ENCODE data around the gene BCCIP.
A peak's percentile ranks its signal among the peaks of the same experiment; 100 is the strongest.

BCCIP gene

GRCh38 chr10:125797994-125798662 is 25.2 kb upstream of the BCCIP start:
- Histone ChIP-seq H3K4me3 (ENCODE audit: severe bottlenecking) (no peak overlapping the region), H3K36me3 (ENCODE audit: low read depth) (peaks cover 10% of the 10 kb centered on the region), H3K27ac (ENCODE audit: poor library complexity, severe bottlenecking) (no peak overlapping the region), H3K27me3 (ENCODE audit: insufficient read depth, poor library complexity, severe bottlenecking) (no peaks in the 10 kb centered on the region), H3K9me3 (ENCODE audit: severe bottlenecking) (no peaks in the 10 kb centered on the region), H3K4me1 (ENCODE audit: insufficient read depth, poor library complexity, severe bottlenecking) (no peaks in the 10 kb centered on the region)
- TF ChIP-seq, protein P1, sequence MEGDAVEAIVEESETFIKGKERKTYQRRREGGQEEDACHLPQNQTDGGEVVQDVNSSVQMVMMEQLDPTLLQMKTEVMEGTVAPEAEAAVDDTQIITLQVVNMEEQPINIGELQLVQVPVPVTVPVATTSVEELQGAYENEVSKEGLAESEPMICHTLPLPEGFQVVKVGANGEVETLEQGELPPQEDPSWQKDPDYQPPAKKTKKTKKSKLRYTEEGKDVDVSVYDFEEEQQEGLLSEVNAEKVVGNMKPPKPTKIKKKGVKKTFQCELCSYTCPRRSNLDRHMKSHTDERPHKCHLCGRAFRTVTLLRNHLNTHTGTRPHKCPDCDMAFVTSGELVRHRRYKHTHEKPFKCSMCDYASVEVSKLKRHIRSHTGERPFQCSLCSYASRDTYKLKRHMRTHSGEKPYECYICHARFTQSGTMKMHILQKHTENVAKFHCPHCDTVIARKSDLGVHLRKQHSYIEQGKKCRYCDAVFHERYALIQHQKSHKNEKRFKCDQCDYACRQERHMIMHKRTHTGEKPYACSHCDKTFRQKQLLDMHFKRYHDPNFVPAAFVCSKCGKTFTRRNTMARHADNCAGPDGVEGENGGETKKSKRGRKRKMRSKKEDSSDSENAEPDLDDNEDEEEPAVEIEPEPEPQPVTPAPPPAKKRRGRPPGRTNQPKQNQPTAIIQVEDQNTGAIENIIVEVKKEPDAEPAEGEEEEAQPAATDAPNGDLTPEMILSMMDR (IDR thresholded peaks at IDR 0.05; ENCODE audit: poor library complexity, severe bottlenecking): no peak
- DNase-seq (ENCODE audit: low spot score): no peak
- ATAC-seq (ENCODE audit: low read depth): no peak

- ATAC-seq (ENCODE audit: low read depth) (no peak), DNase-seq (ENCODE audit: low spot score) (no peak)
- TF ChIP-seq, protein P1 (IDR thresholded peaks at IDR 0.05; ENCODE audit: poor library complexity, severe bottlenecking): no peak
- Histone ChIP-seq H3K4me3 (ENCODE audit: severe bottlenecking) (no peak overlapping the region), H3K27me3 (ENCODE audit: insufficient read depth, poor library complexity, severe bottlenecking) (no peaks in the 10 kb centered on the region), H3K36me3 (ENCODE audit: low read depth) (no peaks in the 10 kb centered on the region; the same call in 1 of the 2 replicates), H3K27ac (ENCODE audit: poor library complexity, severe bottlenecking) (no peak overlapping the region), H3K4me1 (ENCODE audit: insufficient read depth, poor library complexity, severe bottlenecking) (no peaks in the 10 kb centered on the region), H3K9me3 (ENCODE audit: severe bottlenecking) (no peaks in the 10 kb centered on the region)
Observed at GRCh38 chr10:125799451-125800182, 23.7 kb upstream of the BCCIP start.

DNA sequence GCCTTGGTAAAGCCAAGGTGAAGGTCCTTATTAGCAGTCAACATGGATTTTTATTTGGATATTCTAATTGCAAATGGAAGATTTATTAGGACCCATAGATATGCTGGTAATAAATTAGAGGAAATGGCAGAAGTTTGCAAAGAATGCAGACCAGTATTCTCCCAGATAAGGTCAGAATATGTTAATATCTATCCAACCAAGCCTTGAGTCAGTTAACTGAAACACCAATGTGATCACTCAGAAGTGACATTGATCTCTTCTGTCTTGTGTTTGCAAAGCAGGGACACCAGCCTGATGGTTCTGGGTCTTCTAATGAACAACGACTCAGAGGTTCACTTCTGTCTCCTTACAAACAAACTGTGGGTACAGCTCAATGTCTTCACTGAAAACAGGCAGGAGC is 21.8 kb upstream of the BCCIP start:
- no peaks in the 10 kb centered on the region for H3K9me3 ChIP-seq (ENCODE audit: severe bottlenecking)
- H3K4me3 ChIP-seq (ENCODE audit: severe bottlenecking): no peak overlapping the region
- no peak overlapping the region for H3K27ac ChIP-seq (ENCODE audit: poor library complexity, severe bottlenecking)
- peaks cover 11% of the 10 kb centered on the region for H3K36me3 ChIP-seq (ENCODE audit: low read depth)
- ATAC-seq (ENCODE audit: low read depth): no peak
- DNase-seq (ENCODE audit: low spot score): no peak
- TF ChIP-seq, protein P1 (IDR thresholded peaks at IDR 0.05; ENCODE audit: poor library complexity, severe bottlenecking): no peak
- no peaks in the 10 kb centered on the region for H3K4me1 ChIP-seq (ENCODE audit: insufficient read depth, poor library complexity, severe bottlenecking)
- H3K27me3 ChIP-seq (ENCODE audit: insufficient read depth, poor library complexity, severe bottlenecking): no peaks in the 10 kb centered on the region

- DNase-seq (ENCODE audit: low spot score) (no peak), ATAC-seq (ENCODE audit: low read depth) (no peak)
- no peak overlapping the region for H3K27ac ChIP-seq (ENCODE audit: poor library complexity, severe bottlenecking)
- TF ChIP-seq, protein P1 (IDR thresholded peaks at IDR 0.05; ENCODE audit: poor library complexity, severe bottlenecking): no peak
- H3K27me3 ChIP-seq (ENCODE audit: insufficient read depth, poor library complexity, severe bottlenecking): no peaks in the 10 kb centered on the region
- no peaks in the 10 kb centered on the region for H3K4me1 ChIP-seq (ENCODE audit: insufficient read depth, poor library complexity, severe bottlenecking)
- H3K9me3 ChIP-seq (ENCODE audit: severe bottlenecking): no peaks in the 10 kb centered on the region
- H3K4me3 ChIP-seq (ENCODE audit: severe bottlenecking): no peak overlapping the region
- H3K36me3 ChIP-seq (ENCODE audit: low read depth): peaks cover 17% of the 10 kb centered on the region
Observed at GRCh38 chr10:125802131-125802530, 21.2 kb upstream of the BCCIP start.

- peaks cover 18% of the 10 kb centered on the region for H3K36me3 ChIP-seq (ENCODE audit: low read depth)
- TF ChIP-seq, protein P1 (IDR thresholded peaks at IDR 0.05; ENCODE audit: poor library complexity, severe bottlenecking): no peak
- ATAC-seq (ENCODE audit: low read depth): peak; percentile 17; the same call in 1 of the 3 replicates
Observed at GRCh38 chr10:125802739-125803138, 20.6 kb upstream of the BCCIP start.

More at GRCh38 chr10:125802739-125803138, 20.6 kb upstream of the BCCIP start:
- no peak overlapping the region for H3K27ac ChIP-seq (ENCODE audit: poor library complexity, severe bottlenecking)
- no peaks in the 10 kb centered on the region for H3K4me1 ChIP-seq (ENCODE audit: insufficient read depth, poor library complexity, severe bottlenecking)
- DNase-seq (ENCODE audit: low spot score): no peak
- H3K9me3 ChIP-seq (ENCODE audit: severe bottlenecking): no peaks in the 10 kb centered on the region
- H3K27me3 ChIP-seq (ENCODE audit: insufficient read depth, poor library complexity, severe bottlenecking): no peaks in the 10 kb centered on the region
- no peak overlapping the region for H3K4me3 ChIP-seq (ENCODE audit: severe bottlenecking)
